Panc1 (cell line): ENCODE results near the gene HTT-AS.

Experiments
- POLR2AphosphoS5 ChIP-seq: IDR thresholded peaks from 2 replicates; pipeline ENCODE4 v1.6.1; 2012; ENCODE audit warnings: mild to moderate bottlenecking, low read depth, low read length, moderate library complexity
- SIN3A ChIP-seq: IDR thresholded peaks from 2 replicates; pipeline ENCODE4 v1.6.1; 2012; ENCODE audit warnings: low read depth, mild to moderate bottlenecking, low read length, moderate library complexity, borderline replicate concordance; ENCODE audit not compliant: insufficient read depth
- TCF7L2 ChIP-seq: IDR thresholded peaks from 2 replicates; pipeline ENCODE4 v1.6.1; 2011; ENCODE audit warnings: mild to moderate bottlenecking, low read depth, low read length, inconsistent platforms
- TF ChIP-seq, protein P1 (sequence below): fragments of 450-650 bp; IDR thresholded peaks from 2 replicates; pipeline ENCODE4 v1.5.1; 2017; ENCODE audit warnings: mild to moderate bottlenecking
- TF ChIP-seq, protein P2 (sequence below), 2 experiments: IDR thresholded peaks; 2 replicates each; pipeline ENCODE4 v1.6.1; 2011 to 2012; ENCODE audit warnings: low read depth in 2 of 2, control low read depth in 1 of 2, low read length in 1 of 2, mild to moderate bottlenecking in 1 of 2, moderate library complexity in 1 of 2; ENCODE audit not compliant: insufficient read depth in 1 of 2

DNA sequence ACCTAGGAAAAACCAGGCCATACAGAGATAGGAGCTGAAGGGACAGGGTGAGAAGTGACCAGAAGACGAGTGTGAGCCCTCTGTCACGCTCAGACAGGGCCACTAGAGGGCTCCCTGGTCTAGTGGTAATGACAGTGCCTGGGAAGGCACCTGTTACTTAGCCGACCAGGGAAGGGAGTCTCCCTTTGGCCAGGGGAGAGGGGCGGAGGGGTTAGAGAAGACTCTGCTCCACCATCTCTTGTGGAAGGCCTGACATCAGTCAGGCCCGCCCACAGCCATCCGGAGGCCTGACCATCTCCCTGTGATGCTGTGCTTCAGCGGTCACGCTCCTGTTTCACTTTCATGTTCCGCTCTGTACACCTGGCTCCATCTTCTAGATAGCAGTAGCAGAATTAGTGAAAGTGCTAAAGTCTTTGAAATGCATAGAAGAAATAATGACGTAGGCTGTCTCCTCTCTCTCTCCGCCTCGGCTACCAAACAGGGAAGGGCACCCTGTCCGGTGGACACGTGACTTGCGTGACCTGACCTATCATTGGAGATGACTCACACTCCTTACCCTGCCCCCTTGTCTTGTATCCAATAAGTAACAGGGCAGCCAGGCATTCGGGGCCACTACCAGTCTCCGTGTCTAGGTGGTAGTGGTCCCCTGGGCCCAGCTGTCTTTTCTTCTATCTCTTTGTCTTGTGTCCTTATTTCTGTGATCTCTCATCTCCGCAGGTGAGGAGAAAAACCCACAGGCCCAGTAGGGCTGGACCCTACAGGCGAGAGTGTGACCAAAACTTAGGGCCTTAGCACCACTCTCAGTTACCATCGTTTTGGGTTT, 26.7 kb downstream of the HTT-AS start:
- TF ChIP-seq, protein P1, sequence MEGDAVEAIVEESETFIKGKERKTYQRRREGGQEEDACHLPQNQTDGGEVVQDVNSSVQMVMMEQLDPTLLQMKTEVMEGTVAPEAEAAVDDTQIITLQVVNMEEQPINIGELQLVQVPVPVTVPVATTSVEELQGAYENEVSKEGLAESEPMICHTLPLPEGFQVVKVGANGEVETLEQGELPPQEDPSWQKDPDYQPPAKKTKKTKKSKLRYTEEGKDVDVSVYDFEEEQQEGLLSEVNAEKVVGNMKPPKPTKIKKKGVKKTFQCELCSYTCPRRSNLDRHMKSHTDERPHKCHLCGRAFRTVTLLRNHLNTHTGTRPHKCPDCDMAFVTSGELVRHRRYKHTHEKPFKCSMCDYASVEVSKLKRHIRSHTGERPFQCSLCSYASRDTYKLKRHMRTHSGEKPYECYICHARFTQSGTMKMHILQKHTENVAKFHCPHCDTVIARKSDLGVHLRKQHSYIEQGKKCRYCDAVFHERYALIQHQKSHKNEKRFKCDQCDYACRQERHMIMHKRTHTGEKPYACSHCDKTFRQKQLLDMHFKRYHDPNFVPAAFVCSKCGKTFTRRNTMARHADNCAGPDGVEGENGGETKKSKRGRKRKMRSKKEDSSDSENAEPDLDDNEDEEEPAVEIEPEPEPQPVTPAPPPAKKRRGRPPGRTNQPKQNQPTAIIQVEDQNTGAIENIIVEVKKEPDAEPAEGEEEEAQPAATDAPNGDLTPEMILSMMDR: peak; percentile 88
- TF ChIP-seq POLR2AphosphoS5 (no peak), TCF7L2 (peak; percentile 81), SIN3A (no peak)
- TF ChIP-seq, protein P2, sequence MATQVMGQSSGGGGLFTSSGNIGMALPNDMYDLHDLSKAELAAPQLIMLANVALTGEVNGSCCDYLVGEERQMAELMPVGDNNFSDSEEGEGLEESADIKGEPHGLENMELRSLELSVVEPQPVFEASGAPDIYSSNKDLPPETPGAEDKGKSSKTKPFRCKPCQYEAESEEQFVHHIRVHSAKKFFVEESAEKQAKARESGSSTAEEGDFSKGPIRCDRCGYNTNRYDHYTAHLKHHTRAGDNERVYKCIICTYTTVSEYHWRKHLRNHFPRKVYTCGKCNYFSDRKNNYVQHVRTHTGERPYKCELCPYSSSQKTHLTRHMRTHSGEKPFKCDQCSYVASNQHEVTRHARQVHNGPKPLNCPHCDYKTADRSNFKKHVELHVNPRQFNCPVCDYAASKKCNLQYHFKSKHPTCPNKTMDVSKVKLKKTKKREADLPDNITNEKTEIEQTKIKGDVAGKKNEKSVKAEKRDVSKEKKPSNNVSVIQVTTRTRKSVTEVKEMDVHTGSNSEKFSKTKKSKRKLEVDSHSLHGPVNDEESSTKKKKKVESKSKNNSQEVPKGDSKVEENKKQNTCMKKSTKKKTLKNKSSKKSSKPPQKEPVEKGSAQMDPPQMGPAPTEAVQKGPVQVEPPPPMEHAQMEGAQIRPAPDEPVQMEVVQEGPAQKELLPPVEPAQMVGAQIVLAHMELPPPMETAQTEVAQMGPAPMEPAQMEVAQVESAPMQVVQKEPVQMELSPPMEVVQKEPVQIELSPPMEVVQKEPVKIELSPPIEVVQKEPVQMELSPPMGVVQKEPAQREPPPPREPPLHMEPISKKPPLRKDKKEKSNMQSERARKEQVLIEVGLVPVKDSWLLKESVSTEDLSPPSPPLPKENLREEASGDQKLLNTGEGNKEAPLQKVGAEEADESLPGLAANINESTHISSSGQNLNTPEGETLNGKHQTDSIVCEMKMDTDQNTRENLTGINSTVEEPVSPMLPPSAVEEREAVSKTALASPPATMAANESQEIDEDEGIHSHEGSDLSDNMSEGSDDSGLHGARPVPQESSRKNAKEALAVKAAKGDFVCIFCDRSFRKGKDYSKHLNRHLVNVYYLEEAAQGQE (IDR thresholded peaks at IDR 0.05; ENCODE audit: insufficient read depth in 1 of 2, low read depth in 2 of 2, low read length in 1 of 2): no peak
